LoVo (cell line): ENCODE measurements around the gene COL4A1.
"Not testable (repeated sequence)": the region's sequence is repeated elsewhere in the genome, so short reads cannot be mapped to it uniquely, and the experiment has no call there.

Source experiments
- DNase-seq: peaks from one replicate; pipeline ENCODE4 v3.0.0-alpha.2; 2016; ENCODE audit warnings: low spot score

COL4A1 gene

GRCh38 chr13:110323172-110323891, 16.4 kb upstream of the COL4A1 start:
- DNase-seq, result no peak

GRCh38 chr13:110322828-110323171, 15.8 kb upstream of the COL4A1 start:
- no peak for DNase-seq

GRCh38 chr13:110322126-110322827, 15.3 kb upstream of the COL4A1 start:
- no peak for DNase-seq

GRCh38 chr13:110321573-110321972, 14.6 kb upstream of the COL4A1 start:
- not testable (repeated sequence) for DNase-seq

GRCh38 chr13:110320645-110321044, 13.7 kb upstream of the COL4A1 start:
- no peak for DNase-seq

- DNase-seq, result peak; percentile 28
Measured at GRCh38 chr13:110319774-110320509, 13.0 kb upstream of the COL4A1 start.

GRCh38 chr13:110319397-110319773, 12.4 kb upstream of the COL4A1 start:
- DNase-seq, result no peak

- DNase-seq, result no peak
Measured at GRCh38 chr13:110318920-110319319, 12.0 kb upstream of the COL4A1 start.

GRCh38 chr13:110317496-110318195, 10.7 kb upstream of the COL4A1 start:
- no peak for DNase-seq

GRCh38 chr13:110317093-110317492, 10.1 kb upstream of the COL4A1 start:
- no peak for DNase-seq

GRCh38 chr13:110316196-110316595, 9.2 kb upstream of the COL4A1 start:
- no peak for DNase-seq

- no peak for DNase-seq
Measured at GRCh38 chr13:110314516-110315245, 7.7 kb upstream of the COL4A1 start.

GRCh38 chr13:110313733-110314132, 6.8 kb upstream of the COL4A1 start:
- not testable (repeated sequence) for DNase-seq

GRCh38 chr13:110313261-110313660, 6.3 kb upstream of the COL4A1 start:
- not testable (repeated sequence) for DNase-seq

GRCh38 chr13:110312339-110313031, 5.5 kb upstream of the COL4A1 start:
- peak; percentile 35 for DNase-seq

GRCh38 chr13:110311443-110312338, 4.7 kb upstream of the COL4A1 start:
- DNase-seq, result no peak

- DNase-seq, result no peak
Measured at GRCh38 chr13:110310541-110311442, 3.8 kb upstream of the COL4A1 start.

GRCh38 chr13:110309661-110310524, 2.9 kb upstream of the COL4A1 start:
- no peak for DNase-seq
